Peyer's patch (tissue), 4 donors: ENCODE data around the gene INF2.

Experiments
- CTCF ChIP-seq, 6 experiments: fragments of 450-650 bp in 4 of 6; fragments of 200-600 bp in 2 of 6; sonication (generic) in 1 of 6; IDR thresholded peaks; one replicate each; pipeline ENCODE4 v1.5.1; 2017 to 2019; ENCODE audit warnings: antibody characterized with exemption in 6 of 6, mild to moderate bottlenecking in 3 of 6, moderate library complexity in 1 of 6
- POLR2A ChIP-seq, 2 donors: fragments of 450-650 bp; IDR thresholded peaks; one replicate each; pipeline ENCODE4 v1.5.1; 2017; ENCODE audit warnings: antibody characterized with exemption in 2 of 2, mild to moderate bottlenecking in 2 of 2, moderate library complexity in 2 of 2

- TF ChIP-seq CTCF (IDR thresholded peaks at IDR 0.05) (no peak), POLR2A (IDR thresholded peaks at IDR 0.05) (no peak)
These were observed 10.0 kb downstream of the INF2 start for GRCh38 chr14:104699426-104699748.
